Measurements from ENCODE around the gene ICE2. TPM values are rescaled to one million over a fixed set of nuclear protein-coding genes. Genes with fewer than 3 reads are reported as not detected.

ICE2 gene
- total RNA-seq, 1 donor from 2014 or later, result 25.0 TPM

GRCh38 chr15:60379185-60379524 lies 99.8 kb downstream of the ICE2 start:
- Histone ChIP-seq H3K4me1 (peaks cover 98% of the 10 kb centered on the region), H3K36me3 (peaks cover 0 to 42% of the 10 kb centered on the region in 2 donors), H3K27me3 (no peaks in the 10 kb centered on the region), H3K9me3 (no peaks in the 10 kb centered on the region), H3K27ac (peak overlapping the region; percentile 85), H3K4me3 (no peak overlapping the region)
- intact Hi-C loops (cut with DNase I), result no loop called here
- TF ChIP-seq POLR2A (IDR thresholded peaks at IDR 0.05), result no peak
- TF ChIP-seq POLR2AphosphoS5 (IDR thresholded peaks at IDR 0.05; ENCODE audit: insufficient read depth in 1 of 2, low read depth in 1 of 2), result no peak
- TF ChIP-seq CTCF (IDR thresholded peaks at IDR 0.05), result no peak
- DNase-seq (ENCODE audit: extremely low spot score in 2 of 2), result no peak

- intact Hi-C loops (cut with DNase I), result no loop called here
- peaks cover 0 to 32% of the 10 kb centered on the region in 2 donors for H3K36me3 ChIP-seq
- H3K4me1 ChIP-seq, result peaks cover 98% of the 10 kb centered on the region
- no peaks in the 10 kb centered on the region for H3K27me3 ChIP-seq
- H3K4me3 ChIP-seq, result no peak overlapping the region
- TF ChIP-seq POLR2A (IDR thresholded peaks at IDR 0.05) (no peak), CTCF (IDR thresholded peaks at IDR 0.05) (no peak), POLR2AphosphoS5 (IDR thresholded peaks at IDR 0.05; ENCODE audit: insufficient read depth in 1 of 2, low read depth in 1 of 2) (no peak)
- DNase-seq (ENCODE audit: extremely low spot score in 2 of 2), result peak in 1 of 2 donors; percentile 70
- H3K9me3 ChIP-seq, result no peaks in the 10 kb centered on the region
- peak overlapping the region; percentile 85 for H3K27ac ChIP-seq
Observed at GRCh38 chr15:60376677-60377095, 102.3 kb downstream of the ICE2 start.

- H3K9me3 ChIP-seq, result no peaks in the 10 kb centered on the region
- no peak for DNase-seq (ENCODE audit: extremely low spot score in 2 of 2)
- intact Hi-C loops (cut with DNase I), result no loop called here
- peaks cover 0 to 33% of the 10 kb centered on the region in 2 donors for H3K36me3 ChIP-seq
- peaks cover 99% of the 10 kb centered on the region for H3K4me1 ChIP-seq
- H3K27me3 ChIP-seq, result no peaks in the 10 kb centered on the region
- no peak overlapping the region for H3K4me3 ChIP-seq
- peak overlapping the region; percentile 85 for H3K27ac ChIP-seq
- no peak for TF ChIP-seq POLR2AphosphoS5 (IDR thresholded peaks at IDR 0.05; ENCODE audit: insufficient read depth in 1 of 2, low read depth in 1 of 2)
- no peak for TF ChIP-seq POLR2A (IDR thresholded peaks at IDR 0.05)
- TF ChIP-seq CTCF (IDR thresholded peaks at IDR 0.05), result no peak
Observed at GRCh38 chr15:60375306-60375705, 103.6 kb downstream of the ICE2 start.

- DNase-seq (ENCODE audit: extremely low spot score in 2 of 2), result peak in 1 of 2 donors; percentile 94
- intact Hi-C loops (cut with DNase I), result no loop called here
- Histone ChIP-seq H3K4me3 (no peak overlapping the region), H3K27ac (peak overlapping the region; percentile 85), H3K9me3 (no peaks in the 10 kb centered on the region), H3K36me3 (peaks cover 0 to 38% of the 10 kb centered on the region in 2 donors), H3K4me1 (peaks cover 99% of the 10 kb centered on the region), H3K27me3 (no peaks in the 10 kb centered on the region)
- TF ChIP-seq POLR2A (IDR thresholded peaks at IDR 0.05) (no peak), POLR2AphosphoS5 (IDR thresholded peaks at IDR 0.05; ENCODE audit: insufficient read depth in 1 of 2, low read depth in 1 of 2) (peak; percentile 43 to 73)
Observed at GRCh38 chr15:60374628-60375081, 104.3 kb downstream of the ICE2 start.

GRCh38 chr15:60374209-60374608 lies 104.7 kb downstream of the ICE2 start:
- H3K9me3 ChIP-seq, result no peaks in the 10 kb centered on the region
- intact Hi-C loops (cut with DNase I), result no loop called here
- no peak for TF ChIP-seq POLR2A (IDR thresholded peaks at IDR 0.05)
- no peak for TF ChIP-seq POLR2AphosphoS5 (IDR thresholded peaks at IDR 0.05; ENCODE audit: insufficient read depth in 1 of 2, low read depth in 1 of 2)
- no peak for TF ChIP-seq CTCF (IDR thresholded peaks at IDR 0.05)
- peak overlapping the region; percentile 85 for H3K27ac ChIP-seq
- H3K4me3 ChIP-seq, result no peak overlapping the region
- DNase-seq (ENCODE audit: extremely low spot score in 2 of 2), result no peak
- H3K4me1 ChIP-seq, result peaks cover 99% of the 10 kb centered on the region
- peaks cover 0 to 34% of the 10 kb centered on the region in 2 donors for H3K36me3 ChIP-seq
- H3K27me3 ChIP-seq, result no peaks in the 10 kb centered on the region
